Retinal pigment epithelial cell (primary cell): ENCODE data around the gene NUP107.

Experiments used
- DNase-seq: peaks from one replicate; pipeline ENCODE4 v3.0.0-alpha.2; 2010; ENCODE audit warnings: low read depth
- H3K4me3 ChIP-seq: 2 replicates; pipeline ENCODE4 v1.5.1; 2011; ENCODE audit warnings: mild to moderate bottlenecking, low read length, control low read depth, moderate library complexity
- TF ChIP-seq, protein P1 (sequence below): conservative IDR thresholded peaks from 2 replicates; pipeline ENCODE4 v1.5.1; 2011; ENCODE audit warnings: low read depth, low read length, control low read depth, inconsistent platforms

The NUP107 gene

DNA sequence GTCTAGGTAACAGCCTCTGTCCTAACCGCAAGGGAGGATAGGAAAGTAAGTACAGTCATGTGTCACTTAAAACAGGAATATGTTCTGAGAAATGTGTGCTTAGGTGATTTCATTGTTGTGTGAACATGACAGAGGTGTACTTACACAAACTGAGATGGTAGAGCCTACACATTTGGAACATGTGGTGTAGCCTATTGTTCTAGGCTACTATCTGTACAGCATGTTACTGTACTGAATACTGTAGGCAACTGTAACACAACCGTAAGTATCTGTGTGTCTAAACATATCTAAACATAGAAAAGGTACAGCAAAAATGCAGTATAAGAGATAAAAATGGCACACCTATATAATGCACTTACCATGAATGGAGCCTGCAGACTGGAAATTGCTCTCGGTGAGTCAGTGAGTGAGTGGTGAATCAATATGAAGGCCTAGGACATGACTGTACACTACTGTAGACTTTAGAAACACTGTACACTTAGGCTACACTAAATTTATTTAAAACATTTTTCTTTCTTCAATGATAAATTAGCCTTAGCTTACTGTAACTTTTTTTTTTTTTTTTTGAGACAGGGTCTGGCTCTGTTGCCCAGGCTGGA is 108.0 kb downstream of the NUP107 start:
- DNase-seq = no peak
- TF ChIP-seq, protein P1, sequence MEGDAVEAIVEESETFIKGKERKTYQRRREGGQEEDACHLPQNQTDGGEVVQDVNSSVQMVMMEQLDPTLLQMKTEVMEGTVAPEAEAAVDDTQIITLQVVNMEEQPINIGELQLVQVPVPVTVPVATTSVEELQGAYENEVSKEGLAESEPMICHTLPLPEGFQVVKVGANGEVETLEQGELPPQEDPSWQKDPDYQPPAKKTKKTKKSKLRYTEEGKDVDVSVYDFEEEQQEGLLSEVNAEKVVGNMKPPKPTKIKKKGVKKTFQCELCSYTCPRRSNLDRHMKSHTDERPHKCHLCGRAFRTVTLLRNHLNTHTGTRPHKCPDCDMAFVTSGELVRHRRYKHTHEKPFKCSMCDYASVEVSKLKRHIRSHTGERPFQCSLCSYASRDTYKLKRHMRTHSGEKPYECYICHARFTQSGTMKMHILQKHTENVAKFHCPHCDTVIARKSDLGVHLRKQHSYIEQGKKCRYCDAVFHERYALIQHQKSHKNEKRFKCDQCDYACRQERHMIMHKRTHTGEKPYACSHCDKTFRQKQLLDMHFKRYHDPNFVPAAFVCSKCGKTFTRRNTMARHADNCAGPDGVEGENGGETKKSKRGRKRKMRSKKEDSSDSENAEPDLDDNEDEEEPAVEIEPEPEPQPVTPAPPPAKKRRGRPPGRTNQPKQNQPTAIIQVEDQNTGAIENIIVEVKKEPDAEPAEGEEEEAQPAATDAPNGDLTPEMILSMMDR = no peak
- H3K4me3 ChIP-seq = no peak overlapping the region
